Activated T-cell treated with anti-CD3 and anti-CD28 coated beads, Interleukin-2, amount 50 U/mL, for 24 hours (primary cell): ENCODE measurements around the gene NNAT.
"Not testable (repeated sequence)": the region's sequence is repeated elsewhere in the genome, so short reads cannot be mapped to it uniquely, and the experiment has no call there.

Experiments
- DNase-seq: peaks from one replicate; pipeline ENCODE4 v3.0.0-alpha.2; 2020
- H3K27ac Mint-ChIP-seq: 2 replicates; pipeline ENCODE4 v1.8.0; 2020; ENCODE audit warnings: mild to moderate bottlenecking, mixed read lengths
- H3K27me3 Mint-ChIP-seq: 2 replicates; pipeline ENCODE4 v1.8.0; 2020; ENCODE audit warnings: mixed read lengths
- H3K36me3 Mint-ChIP-seq: 2 replicates; pipeline ENCODE4 v1.8.0; 2020; ENCODE audit warnings: low read depth, mixed read lengths
- H3K4me1 Mint-ChIP-seq: 2 replicates; pipeline ENCODE4 v1.8.0; 2020; ENCODE audit warnings: low read depth, mixed read lengths
- H3K4me3 Mint-ChIP-seq: 2 replicates; pipeline ENCODE4 v1.8.0; 2020; ENCODE audit warnings: mild to moderate bottlenecking, moderate library complexity, mixed read lengths
- H3K9me3 Mint-ChIP-seq: 2 replicates; pipeline ENCODE4 v1.8.0; 2020; ENCODE audit warnings: mixed read lengths

Gene NNAT

GRCh38 chr20:37538003-37538402 is 17.0 kb downstream of the NNAT start:
- no peak overlapping the region for H3K27ac Mint-ChIP-seq
- no peak overlapping the region for H3K4me3 Mint-ChIP-seq
- H3K36me3 Mint-ChIP-seq = no peaks in the 10 kb centered on the region
- H3K9me3 Mint-ChIP-seq = no peaks in the 10 kb centered on the region
- peaks cover 10% of the 10 kb centered on the region for H3K27me3 Mint-ChIP-seq
- no peak for DNase-seq
- peaks cover 4% of the 10 kb centered on the region for H3K4me1 Mint-ChIP-seq

- Mint-ChIP-seq H3K9me3 (no peaks in the 10 kb centered on the region), H3K27me3 (peaks cover 10% of the 10 kb centered on the region), H3K27ac (no peak overlapping the region), H3K4me3 (no peak overlapping the region), H3K36me3 (no peaks in the 10 kb centered on the region), H3K4me1 (peaks cover 4% of the 10 kb centered on the region)
- no peak for DNase-seq
Measured at GRCh38 chr20:37539424-37539823, 18.4 kb downstream of the NNAT start.

GRCh38 chr20:37540001-37540400 is 19.0 kb downstream of the NNAT start:
- no peaks in the 10 kb centered on the region for H3K36me3 Mint-ChIP-seq
- no peak overlapping the region for H3K4me3 Mint-ChIP-seq
- no peaks in the 10 kb centered on the region for H3K4me1 Mint-ChIP-seq
- DNase-seq = no peak
- H3K9me3 Mint-ChIP-seq = no peaks in the 10 kb centered on the region
- peaks cover 10% of the 10 kb centered on the region for H3K27me3 Mint-ChIP-seq
- H3K27ac Mint-ChIP-seq = no peak overlapping the region

GRCh38 chr20:37540838-37541237 is 19.8 kb downstream of the NNAT start:
- H3K27ac Mint-ChIP-seq, H3K27me3 Mint-ChIP-seq, H3K4me3 Mint-ChIP-seq, H3K4me1 Mint-ChIP-seq, H3K9me3 Mint-ChIP-seq, H3K36me3 Mint-ChIP-seq, DNase-seq: not testable (repeated sequence)

GRCh38 chr20:37541326-37541725 is 20.3 kb downstream of the NNAT start:
- Mint-ChIP-seq H3K27me3 (peaks cover 10% of the 10 kb centered on the region), H3K4me1 (no peaks in the 10 kb centered on the region), H3K27ac (no peak overlapping the region), H3K36me3 (no peaks in the 10 kb centered on the region), H3K9me3 (no peaks in the 10 kb centered on the region), H3K4me3 (no peak overlapping the region)
- no peak for DNase-seq

GRCh38 chr20:37542281-37542680 is 21.2 kb downstream of the NNAT start:
- Mint-ChIP-seq H3K4me3 (no peak overlapping the region), H3K27ac (no peak overlapping the region), H3K4me1 (no peaks in the 10 kb centered on the region), H3K9me3 (no peaks in the 10 kb centered on the region), H3K27me3 (peaks cover 10% of the 10 kb centered on the region), H3K36me3 (no peaks in the 10 kb centered on the region)
- no peak for DNase-seq

GRCh38 chr20:37543828-37544227 is 22.8 kb downstream of the NNAT start:
- H3K4me1 Mint-ChIP-seq = no peaks in the 10 kb centered on the region
- DNase-seq = no peak

GRCh38 chr20:37544386-37544785 is 23.3 kb downstream of the NNAT start:
- Mint-ChIP-seq H3K9me3 (no peaks in the 10 kb centered on the region), H3K4me1 (no peaks in the 10 kb centered on the region), H3K27me3 (no peaks in the 10 kb centered on the region), H3K36me3 (no peaks in the 10 kb centered on the region), H3K27ac (no peak overlapping the region), H3K4me3 (no peak overlapping the region)
- DNase-seq = no peak

More at GRCh38 chr20:37543828-37544227, 22.8 kb downstream of the NNAT start:
- H3K9me3 Mint-ChIP-seq = no peaks in the 10 kb centered on the region
- no peaks in the 10 kb centered on the region for H3K27me3 Mint-ChIP-seq
- no peak overlapping the region for H3K27ac Mint-ChIP-seq
- H3K36me3 Mint-ChIP-seq = no peaks in the 10 kb centered on the region
- H3K4me3 Mint-ChIP-seq = no peak overlapping the region

- Mint-ChIP-seq H3K27me3 (no peaks in the 10 kb centered on the region), H3K9me3 (no peaks in the 10 kb centered on the region), H3K4me3 (no peak overlapping the region), H3K27ac (no peak overlapping the region), H3K36me3 (no peaks in the 10 kb centered on the region), H3K4me1 (no peaks in the 10 kb centered on the region)
- no peak for DNase-seq
Measured at GRCh38 chr20:37545516-37545915, 24.5 kb downstream of the NNAT start.

GRCh38 chr20:37547912-37548311 is 26.9 kb downstream of the NNAT start:
- Mint-ChIP-seq H3K4me1 (peaks cover 8% of the 10 kb centered on the region), H3K36me3 (no peaks in the 10 kb centered on the region), H3K9me3 (no peaks in the 10 kb centered on the region), H3K27ac (no peak overlapping the region), H3K4me3 (no peak overlapping the region), H3K27me3 (no peaks in the 10 kb centered on the region)
- DNase-seq = no peak

- DNase-seq, H3K4me3 Mint-ChIP-seq, H3K27me3 Mint-ChIP-seq, H3K9me3 Mint-ChIP-seq, H3K27ac Mint-ChIP-seq, H3K36me3 Mint-ChIP-seq, H3K4me1 Mint-ChIP-seq: not testable (repeated sequence)
Measured at GRCh38 chr20:37550101-37550920, 29.3 kb downstream of the NNAT start.

GRCh38 chr20:37551660-37552059 is 30.6 kb downstream of the NNAT start:
- H3K27ac Mint-ChIP-seq, H3K4me1 Mint-ChIP-seq, H3K36me3 Mint-ChIP-seq, H3K27me3 Mint-ChIP-seq, DNase-seq, H3K9me3 Mint-ChIP-seq, H3K4me3 Mint-ChIP-seq: not testable (repeated sequence)

- no peak for DNase-seq
- no peaks in the 10 kb centered on the region for H3K36me3 Mint-ChIP-seq
- H3K4me1 Mint-ChIP-seq = peaks cover 9% of the 10 kb centered on the region
- peaks cover 5% of the 10 kb centered on the region for H3K27me3 Mint-ChIP-seq
- no peaks in the 10 kb centered on the region for H3K9me3 Mint-ChIP-seq
- no peak overlapping the region for H3K4me3 Mint-ChIP-seq
- no peak overlapping the region for H3K27ac Mint-ChIP-seq
Measured at GRCh38 chr20:37552415-37552814, 31.4 kb downstream of the NNAT start.

GRCh38 chr20:37554721-37555298 is 33.8 kb downstream of the NNAT start:
- not testable (repeated sequence) for H3K9me3 Mint-ChIP-seq, H3K27ac Mint-ChIP-seq, DNase-seq, H3K36me3 Mint-ChIP-seq, H3K4me1 Mint-ChIP-seq, H3K4me3 Mint-ChIP-seq, H3K27me3 Mint-ChIP-seq

GRCh38 chr20:37556538-37556937 is 35.5 kb downstream of the NNAT start:
- Mint-ChIP-seq H3K27ac (no peak overlapping the region), H3K4me3 (no peak overlapping the region), H3K27me3 (peaks cover 7% of the 10 kb centered on the region), H3K36me3 (no peaks in the 10 kb centered on the region), H3K9me3 (no peaks in the 10 kb centered on the region), H3K4me1 (peaks cover 9% of the 10 kb centered on the region)
- DNase-seq = no peak
